RWPE2 (cell line): ENCODE results near the gene UTP3.
A peak's percentile ranks its signal among the peaks of the same experiment; 100 is the strongest.
"Not testable (repeated sequence)": the region's sequence is repeated elsewhere in the genome, so short reads cannot be mapped to it uniquely, and the experiment has no call there.

Experiments used
- ATAC-seq: fragments of 200-7000 bp; cut with Tn5 transposase; 3 replicates; pipeline ENCODE4 v1.9.1; 2021; ENCODE audit warnings: low read depth
- DNase-seq: peaks from one replicate; pipeline ENCODE4 v3.0.0-alpha.2; 2020; ENCODE audit warnings: low spot score
- H3K27ac ChIP-seq: fragments of 450-650 bp; 2 replicates; pipeline ENCODE4 v1.5.1; 2017; ENCODE audit warnings: mild to moderate bottlenecking; ENCODE audit not compliant: poor library complexity, severe bottlenecking
- H3K27me3 ChIP-seq: fragments of 250-450 bp; sonication (Bioruptor Pico); 2 replicates; pipeline ENCODE4 v1.5.1; 2021; ENCODE audit warnings: mild to moderate bottlenecking, moderate library complexity; ENCODE audit not compliant: insufficient read depth, poor library complexity, severe bottlenecking
- H3K36me3 ChIP-seq: fragments of 250-450 bp; sonication (Bioruptor Pico); 2 replicates; pipeline ENCODE4 v1.5.1; 2020; ENCODE audit warnings: low read depth, mild to moderate bottlenecking, moderate library complexity
- H3K4me1 ChIP-seq: fragments of 250-450 bp; sonication (Bioruptor Pico); 2 replicates; pipeline ENCODE4 v1.5.1; 2021; ENCODE audit warnings: mild to moderate bottlenecking, moderate library complexity; ENCODE audit not compliant: insufficient read depth, poor library complexity, severe bottlenecking
- H3K4me3 ChIP-seq: fragments of 250-450 bp; sonication (Bioruptor Pico); 2 replicates; pipeline ENCODE4 v1.5.1; 2021; ENCODE audit warnings: mild to moderate bottlenecking, moderate library complexity; ENCODE audit not compliant: severe bottlenecking
- H3K9me3 ChIP-seq: fragments of 250-450 bp; sonication (Bioruptor Pico); 2 replicates; pipeline ENCODE4 v1.5.1; 2021; ENCODE audit warnings: mild to moderate bottlenecking, moderate library complexity; ENCODE audit not compliant: severe bottlenecking
- CTCF ChIP-seq: fragments of 450-650 bp; IDR thresholded peaks from one replicate; pipeline ENCODE4 v1.5.1; 2017; ENCODE audit warnings: mild to moderate bottlenecking, moderate library complexity; ENCODE audit not compliant: poor library complexity, severe bottlenecking

The UTP3 gene

GRCh38 chr4:70700712-70701111 lies 12.4 kb downstream of the UTP3 start:
- DNase-seq (no peak), ATAC-seq (no peak)
- no peaks in the 10 kb centered on the region for H3K9me3 ChIP-seq
- no peaks in the 10 kb centered on the region for H3K27me3 ChIP-seq
- H3K4me1 ChIP-seq: peaks cover 21% of the 10 kb centered on the region
- no peak overlapping the region for H3K4me3 ChIP-seq
- peak overlapping the region; percentile 94 for H3K27ac ChIP-seq
- TF ChIP-seq CTCF: no peak
- no peaks in the 10 kb centered on the region for H3K36me3 ChIP-seq

DNA sequence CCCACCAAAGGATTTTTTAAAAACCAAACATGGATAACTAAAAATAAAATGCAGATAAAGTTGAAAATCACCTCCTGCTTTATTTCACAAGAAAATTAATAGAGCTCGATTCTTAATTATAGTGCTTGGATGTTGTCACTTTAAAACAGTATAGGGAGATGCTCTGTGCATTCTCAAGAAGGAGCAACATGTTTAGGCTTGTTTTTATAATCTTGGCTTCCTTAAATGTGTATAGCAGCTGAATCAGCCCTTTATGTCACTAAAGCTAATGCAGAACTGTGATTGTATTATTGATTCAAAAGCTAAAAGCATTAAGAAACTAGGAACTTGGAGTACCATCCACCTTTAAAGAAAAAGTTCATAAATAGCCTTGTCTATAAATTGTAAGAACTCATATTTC lies 12.9 kb downstream of the UTP3 start:
- ATAC-seq (peak; percentile 31), DNase-seq (no peak)
- H3K4me3 ChIP-seq: no peak overlapping the region

DNA sequence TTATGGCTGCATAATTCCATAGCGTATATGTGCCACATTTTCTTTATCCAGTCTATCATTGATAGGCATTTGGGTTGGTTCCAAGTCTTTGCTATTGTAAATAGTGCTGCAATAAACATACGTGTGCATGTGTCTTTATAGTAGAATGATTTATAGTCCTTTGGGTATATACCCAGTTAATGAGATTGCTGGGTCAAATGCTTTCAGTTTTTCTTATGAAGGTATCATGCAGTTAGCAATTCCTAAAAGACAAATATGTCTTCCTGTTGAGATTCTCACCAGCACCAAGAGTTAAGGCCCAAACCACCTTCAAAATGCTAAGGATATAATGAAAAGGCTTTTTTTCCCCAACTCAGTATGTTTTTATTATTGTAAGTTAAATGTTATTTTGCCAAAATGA lies 14.3 kb downstream of the UTP3 start:
- Histone ChIP-seq H3K27ac (peak overlapping the region; percentile 94), H3K4me1 (peaks cover 21% of the 10 kb centered on the region)
- DNase-seq, H3K9me3 ChIP-seq, H3K4me3 ChIP-seq, H3K27me3 ChIP-seq, H3K36me3 ChIP-seq, ATAC-seq: not testable (repeated sequence)

More for the DNA sequence above, 12.9 kb downstream of the UTP3 start:
- peak overlapping the region; percentile 94 for H3K27ac ChIP-seq
- peaks cover 21% of the 10 kb centered on the region for H3K4me1 ChIP-seq
- H3K27me3 ChIP-seq: no peaks in the 10 kb centered on the region
- H3K9me3 ChIP-seq: no peaks in the 10 kb centered on the region
- no peak for TF ChIP-seq CTCF
- H3K36me3 ChIP-seq: no peaks in the 10 kb centered on the region

- ATAC-seq (peak; percentile 28), DNase-seq (no peak)
- Histone ChIP-seq H3K27ac (peak overlapping the region; percentile 94), H3K4me3 (peak overlapping the region; percentile 84), H3K9me3 (no peaks in the 10 kb centered on the region), H3K27me3 (no peaks in the 10 kb centered on the region), H3K36me3 (no peaks in the 10 kb centered on the region), H3K4me1 (peaks cover 21% of the 10 kb centered on the region)
- no peak for TF ChIP-seq CTCF
Measured at GRCh38 chr4:70703619-70704214, 15.4 kb downstream of the UTP3 start.

GRCh38 chr4:70704215-70704930 lies 16.0 kb downstream of the UTP3 start:
- Histone ChIP-seq H3K27ac (peak overlapping the region; percentile 94), H3K36me3 (no peaks in the 10 kb centered on the region), H3K4me1 (peaks cover 21% of the 10 kb centered on the region), H3K9me3 (no peaks in the 10 kb centered on the region), H3K27me3 (no peaks in the 10 kb centered on the region), H3K4me3 (peak overlapping the region; percentile 84)
- ATAC-seq: peak; percentile 53
- peak; percentile 57 for TF ChIP-seq CTCF
- DNase-seq: peak; percentile 72
